GM12892 (cell line): ENCODE data around the gene ARHGAP24.

ENCODE experiments used
- POLR2A ChIP-seq: IDR thresholded peaks from 2 replicates; pipeline ENCODE4 v1.6.1; 2011; ENCODE audit warnings: low read depth, low read length, control low read depth
- POLR2AphosphoS5 ChIP-seq: IDR thresholded peaks from 2 replicates; pipeline ENCODE4 v1.6.1; 2011; ENCODE audit warnings: low read depth, low read length, control low read depth
- TAF1 ChIP-seq: IDR thresholded peaks from 2 replicates; pipeline ENCODE4 v1.6.1; 2011; ENCODE audit warnings: low read depth, mild to moderate bottlenecking, control low read depth, low read length, borderline replicate concordance

DNA sequence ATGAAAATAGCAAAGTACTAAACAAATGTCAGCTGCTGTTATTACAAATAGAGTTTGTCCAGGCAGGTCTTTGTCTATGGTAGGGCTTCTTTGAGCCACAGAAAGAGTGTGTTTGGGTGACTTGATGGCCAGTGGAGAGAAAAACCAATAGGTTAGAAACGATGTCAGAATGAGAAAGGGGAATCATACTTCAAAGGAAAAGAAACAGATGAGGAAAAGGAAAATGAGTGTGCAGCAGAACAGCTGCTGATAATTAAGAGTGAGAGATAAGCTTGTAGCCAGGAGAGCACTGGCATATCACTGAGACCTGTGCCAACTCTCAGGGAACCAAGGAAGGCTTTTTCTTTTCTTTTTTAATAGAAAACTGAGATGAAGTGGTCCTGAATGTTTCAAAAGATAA lies 257.2 kb downstream of the ARHGAP24 start:
- no peak for TF ChIP-seq POLR2AphosphoS5
- TF ChIP-seq POLR2A: no peak
- no peak for TF ChIP-seq TAF1
